ENCODE measurements around the gene ROR1. TPM values are rescaled to one million over a fixed set of nuclear protein-coding genes. Genes with fewer than 3 reads are reported as not detected.

ROR1 gene
- total RNA-seq, 2 donors from 2014 or later: 0.09 TPM; not detected in 1

DNA sequence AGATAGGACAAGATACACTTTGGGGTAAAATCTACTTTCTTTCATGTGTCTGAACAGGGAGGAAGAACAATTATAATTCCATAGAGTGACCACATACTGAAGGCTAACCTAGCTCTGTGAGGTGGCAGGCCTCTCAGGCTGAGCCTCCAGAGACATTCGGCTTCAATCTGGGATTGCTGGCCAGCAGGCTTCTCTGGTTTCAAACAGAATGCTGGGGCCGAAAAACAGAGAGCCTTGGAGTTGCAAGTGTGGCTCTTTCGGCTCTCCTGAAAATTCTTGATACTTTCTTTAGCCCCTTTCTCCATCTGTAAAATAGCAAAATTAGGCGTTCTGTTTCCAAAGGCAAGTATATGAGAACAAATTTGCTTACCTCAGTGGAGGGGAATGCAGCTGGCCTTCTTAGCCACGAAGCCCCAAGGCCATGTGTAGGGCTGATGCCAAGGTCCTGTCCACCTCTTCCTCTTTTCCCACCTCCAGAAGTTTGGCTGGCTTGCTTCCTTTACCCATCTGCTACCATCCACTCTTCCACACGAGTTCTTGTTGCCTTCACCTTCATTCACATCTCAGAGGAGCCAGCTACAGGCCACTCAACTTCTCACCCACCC is 399.6 kb downstream of the ROR1 start:
- no peak for ATAC-seq (replicated peaks)
- no peak overlapping the region for H3K4me3 Mint-ChIP-seq
- H3K4me1 Mint-ChIP-seq: no peaks in the 10 kb centered on the region
- no peaks in the 10 kb centered on the region for H3K36me3 Mint-ChIP-seq (ENCODE audit: low read depth)
- no peak overlapping the region for H3K27ac Mint-ChIP-seq
- no peaks in the 10 kb centered on the region for H3K9me3 Mint-ChIP-seq
- peaks cover 24% of the 10 kb centered on the region for H3K27me3 Mint-ChIP-seq

DNA sequence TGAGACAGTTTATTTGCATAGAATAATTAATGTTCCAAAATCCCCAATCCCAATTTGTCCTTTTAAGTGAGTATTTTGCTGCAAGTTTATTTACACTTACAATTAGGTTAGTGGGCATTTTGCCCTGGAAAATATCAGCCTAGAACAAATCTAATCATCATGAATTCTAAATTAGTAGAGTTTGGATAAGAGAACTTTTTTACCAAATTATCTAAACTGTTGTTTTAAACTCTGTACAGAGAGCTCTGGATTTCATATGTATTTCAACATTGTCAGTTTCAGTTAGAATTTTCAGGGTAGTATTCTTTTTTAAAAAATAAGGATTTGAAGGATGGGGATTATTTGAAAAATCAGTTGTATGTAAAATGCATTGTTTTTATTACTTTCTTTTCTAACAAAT is 401.8 kb downstream of the ROR1 start:
- no peaks in the 10 kb centered on the region for H3K36me3 Mint-ChIP-seq (ENCODE audit: low read depth)
- no peaks in the 10 kb centered on the region for H3K4me1 Mint-ChIP-seq
- H3K4me3 Mint-ChIP-seq: no peak overlapping the region
- peaks cover 23% of the 10 kb centered on the region for H3K27me3 Mint-ChIP-seq
- no peak for ATAC-seq (replicated peaks)
- H3K27ac Mint-ChIP-seq: no peak overlapping the region
- no peaks in the 10 kb centered on the region for H3K9me3 Mint-ChIP-seq

DNA sequence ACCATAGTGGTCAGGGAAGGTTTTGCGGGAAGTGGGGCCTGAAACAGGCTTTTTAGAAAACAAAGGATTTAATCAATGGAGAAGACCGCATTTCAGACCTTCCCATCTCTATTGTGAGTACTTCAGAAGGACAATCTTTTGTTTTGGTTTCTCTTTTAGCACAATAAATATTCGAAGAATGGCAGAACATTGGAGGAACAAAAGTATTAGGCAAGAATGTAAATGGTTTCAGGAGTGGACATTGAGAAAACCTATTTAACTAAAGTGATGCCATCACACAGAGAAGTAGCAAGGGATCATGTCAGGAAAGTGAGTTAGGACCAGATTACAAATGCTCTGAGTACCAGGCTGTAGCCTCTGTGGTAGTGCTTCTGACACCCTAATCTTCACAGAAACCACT is 402.8 kb downstream of the ROR1 start:
- Mint-ChIP-seq H3K4me3 (no peak overlapping the region), H3K27me3 (peaks cover 21% of the 10 kb centered on the region), H3K36me3 (ENCODE audit: low read depth) (no peaks in the 10 kb centered on the region), H3K9me3 (no peaks in the 10 kb centered on the region), H3K27ac (no peak overlapping the region), H3K4me1 (no peaks in the 10 kb centered on the region)
- no peak for ATAC-seq (replicated peaks)

GRCh38 chr1:64179588-64179987 is 405.8 kb downstream of the ROR1 start:
- Mint-ChIP-seq H3K27ac (no peak overlapping the region), H3K36me3 (ENCODE audit: low read depth) (no peaks in the 10 kb centered on the region), H3K4me1 (no peaks in the 10 kb centered on the region), H3K4me3 (no peak overlapping the region), H3K9me3 (no peaks in the 10 kb centered on the region), H3K27me3 (peaks cover 22% of the 10 kb centered on the region)
- no peak for ATAC-seq (replicated peaks)

- H3K27ac Mint-ChIP-seq: no peak overlapping the region
- no peaks in the 10 kb centered on the region for H3K36me3 Mint-ChIP-seq (ENCODE audit: low read depth)
- no peak for ATAC-seq (replicated peaks)
- H3K4me1 Mint-ChIP-seq: no peaks in the 10 kb centered on the region
- H3K9me3 Mint-ChIP-seq: no peaks in the 10 kb centered on the region
- peaks cover 19% of the 10 kb centered on the region for H3K27me3 Mint-ChIP-seq
- H3K4me3 Mint-ChIP-seq: no peak overlapping the region
These were observed 408.4 kb downstream of the ROR1 start for GRCh38 chr1:64182207-64182606.

GRCh38 chr1:64183395-64184002 is 409.7 kb downstream of the ROR1 start:
- Mint-ChIP-seq H3K36me3 (ENCODE audit: low read depth) (no peaks in the 10 kb centered on the region), H3K4me1 (no peaks in the 10 kb centered on the region), H3K9me3 (no peaks in the 10 kb centered on the region), H3K27ac (no peak overlapping the region), H3K27me3 (peaks cover 14% of the 10 kb centered on the region), H3K4me3 (no peak overlapping the region)
- no peak for ATAC-seq (replicated peaks)

DNA sequence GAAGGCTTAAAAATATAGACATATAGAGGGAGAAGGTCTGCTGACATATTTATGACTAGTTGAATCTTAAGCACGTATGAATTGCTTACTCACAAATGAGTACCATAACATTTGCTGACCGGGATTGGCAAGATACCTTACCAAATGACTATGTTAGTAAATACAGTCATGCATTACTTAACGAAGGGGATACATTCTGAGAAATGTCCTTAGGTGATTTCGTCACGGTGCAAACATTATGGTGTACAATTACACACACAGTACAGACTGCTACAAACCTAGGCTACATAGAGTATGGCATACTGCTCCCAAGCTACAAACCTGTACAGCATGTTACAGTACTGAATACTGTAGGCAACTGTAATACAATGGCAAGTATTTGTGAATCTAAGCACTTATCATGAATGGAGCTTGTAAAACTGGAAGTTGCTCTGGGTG is 410.2 kb downstream of the ROR1 start:
- ATAC-seq (replicated peaks): no peak
- no peak overlapping the region for H3K27ac Mint-ChIP-seq
- H3K4me1 Mint-ChIP-seq: no peaks in the 10 kb centered on the region
- H3K4me3 Mint-ChIP-seq: no peak overlapping the region
- no peaks in the 10 kb centered on the region for H3K9me3 Mint-ChIP-seq
- H3K27me3 Mint-ChIP-seq: peaks cover 10% of the 10 kb centered on the region
- no peaks in the 10 kb centered on the region for H3K36me3 Mint-ChIP-seq (ENCODE audit: low read depth)

DNA sequence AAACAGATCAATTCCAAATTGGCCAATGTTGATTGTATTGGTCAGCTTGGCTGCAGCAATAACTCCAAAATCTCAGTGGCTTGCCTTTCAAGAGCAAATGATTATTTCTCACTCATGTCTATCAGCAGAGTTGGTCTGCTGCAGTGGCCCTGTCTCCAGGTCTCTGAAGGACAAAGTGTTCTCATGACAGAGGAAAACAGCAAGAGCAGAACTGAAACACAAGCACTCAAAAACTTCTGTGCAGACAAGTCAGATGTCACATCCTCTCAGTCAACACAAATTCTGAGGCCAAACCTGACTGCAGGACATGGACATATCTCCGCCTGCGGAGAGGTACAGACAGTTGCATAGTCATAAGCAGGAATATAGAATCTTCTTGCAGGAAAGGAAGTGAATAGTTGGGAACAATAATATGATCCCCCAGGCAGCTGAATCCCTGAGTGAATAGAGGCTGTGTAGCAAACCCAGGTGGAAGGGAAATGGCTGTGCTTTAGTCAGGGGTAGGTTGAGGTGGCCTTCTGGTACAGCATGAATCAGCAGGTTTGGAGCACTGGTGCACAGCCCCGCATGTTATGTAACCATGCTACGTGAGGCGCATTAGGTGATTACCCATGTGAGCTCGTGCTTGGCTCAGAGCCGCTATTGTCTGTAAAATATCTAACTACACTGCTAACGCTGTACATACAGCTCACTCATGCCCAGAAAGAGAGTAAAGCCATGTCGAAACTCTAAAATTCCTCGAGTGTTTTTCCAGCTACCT is 412.5 kb downstream of the ROR1 start:
- H3K4me3 Mint-ChIP-seq: no peak overlapping the region
- no peak overlapping the region for H3K27ac Mint-ChIP-seq

DNA sequence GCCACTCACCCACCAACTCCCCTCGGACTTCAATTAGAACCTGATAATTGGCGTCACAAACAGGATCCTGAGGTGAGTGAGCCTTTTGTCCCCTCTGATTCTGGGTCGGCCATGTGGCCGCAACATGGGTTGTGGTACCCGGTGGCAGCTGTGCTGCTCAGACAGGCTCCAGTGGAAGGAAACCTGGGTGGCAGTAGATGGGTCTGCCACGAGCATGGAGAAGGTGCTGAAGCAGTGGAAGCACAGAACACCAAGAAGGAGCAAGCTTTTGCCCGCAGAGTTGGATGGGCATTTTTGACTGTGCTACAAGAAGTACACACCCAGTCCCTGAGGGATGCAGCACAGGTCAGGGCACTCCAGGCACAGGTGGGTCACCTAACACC is 413.1 kb downstream of the ROR1 start:
- no peak for ATAC-seq (replicated peaks)
- Mint-ChIP-seq H3K9me3 (no peaks in the 10 kb centered on the region), H3K4me3 (no peak overlapping the region), H3K4me1 (no peaks in the 10 kb centered on the region), H3K27ac (no peak overlapping the region), H3K27me3 (peaks cover 7% of the 10 kb centered on the region), H3K36me3 (ENCODE audit: low read depth) (no peaks in the 10 kb centered on the region)

More for the DNA sequence above, 412.5 kb downstream of the ROR1 start:
- Mint-ChIP-seq H3K9me3 (no peaks in the 10 kb centered on the region), H3K4me1 (no peaks in the 10 kb centered on the region), H3K36me3 (ENCODE audit: low read depth) (no peaks in the 10 kb centered on the region), H3K27me3 (peaks cover 7% of the 10 kb centered on the region)
- no peak for ATAC-seq (replicated peaks)

- no peak for ATAC-seq (replicated peaks)
- Mint-ChIP-seq H3K4me3 (no peak overlapping the region), H3K27ac (no peak overlapping the region), H3K36me3 (ENCODE audit: low read depth) (no peaks in the 10 kb centered on the region), H3K4me1 (no peaks in the 10 kb centered on the region), H3K27me3 (no peaks in the 10 kb centered on the region), H3K9me3 (no peaks in the 10 kb centered on the region)
These were observed 413.8 kb downstream of the ROR1 start for GRCh38 chr1:64187646-64188045.

GRCh38 chr1:64192290-64192689 is 418.5 kb downstream of the ROR1 start:
- Mint-ChIP-seq H3K27me3 (no peaks in the 10 kb centered on the region), H3K27ac (no peak overlapping the region), H3K4me3 (no peak overlapping the region), H3K36me3 (ENCODE audit: low read depth) (no peaks in the 10 kb centered on the region), H3K9me3 (no peaks in the 10 kb centered on the region), H3K4me1 (no peaks in the 10 kb centered on the region)
- no peak for ATAC-seq (replicated peaks)

GRCh38 chr1:64194168-64195080 is 420.6 kb downstream of the ROR1 start:
- Mint-ChIP-seq H3K36me3 (ENCODE audit: low read depth) (no peaks in the 10 kb centered on the region), H3K4me1 (peaks cover 5% of the 10 kb centered on the region), H3K4me3 (no peak overlapping the region), H3K27me3 (no peaks in the 10 kb centered on the region), H3K27ac (no peak overlapping the region), H3K9me3 (no peaks in the 10 kb centered on the region)
- no peak for ATAC-seq (replicated peaks)

DNA sequence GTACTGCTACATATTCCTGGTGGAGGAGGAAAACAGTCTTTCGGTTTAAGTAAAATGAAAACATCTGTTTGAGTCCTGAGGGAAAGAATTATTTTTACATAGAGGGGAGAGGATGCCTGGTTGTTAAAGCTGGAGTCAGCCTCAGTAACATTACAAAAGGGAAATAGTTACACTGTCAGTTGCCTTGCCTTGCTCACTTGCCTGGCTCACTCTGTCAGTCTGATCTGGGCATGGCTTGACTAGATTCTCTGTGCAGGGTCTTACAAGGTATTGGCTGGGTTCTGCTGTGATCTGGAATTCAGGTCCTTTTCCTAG is 421.2 kb downstream of the ROR1 start:
- Mint-ChIP-seq H3K9me3 (no peaks in the 10 kb centered on the region), H3K4me1 (peaks cover 5% of the 10 kb centered on the region), H3K36me3 (ENCODE audit: low read depth) (no peaks in the 10 kb centered on the region), H3K27me3 (no peaks in the 10 kb centered on the region), H3K27ac (no peak overlapping the region), H3K4me3 (no peak overlapping the region)
- no peak for ATAC-seq (replicated peaks)

DNA sequence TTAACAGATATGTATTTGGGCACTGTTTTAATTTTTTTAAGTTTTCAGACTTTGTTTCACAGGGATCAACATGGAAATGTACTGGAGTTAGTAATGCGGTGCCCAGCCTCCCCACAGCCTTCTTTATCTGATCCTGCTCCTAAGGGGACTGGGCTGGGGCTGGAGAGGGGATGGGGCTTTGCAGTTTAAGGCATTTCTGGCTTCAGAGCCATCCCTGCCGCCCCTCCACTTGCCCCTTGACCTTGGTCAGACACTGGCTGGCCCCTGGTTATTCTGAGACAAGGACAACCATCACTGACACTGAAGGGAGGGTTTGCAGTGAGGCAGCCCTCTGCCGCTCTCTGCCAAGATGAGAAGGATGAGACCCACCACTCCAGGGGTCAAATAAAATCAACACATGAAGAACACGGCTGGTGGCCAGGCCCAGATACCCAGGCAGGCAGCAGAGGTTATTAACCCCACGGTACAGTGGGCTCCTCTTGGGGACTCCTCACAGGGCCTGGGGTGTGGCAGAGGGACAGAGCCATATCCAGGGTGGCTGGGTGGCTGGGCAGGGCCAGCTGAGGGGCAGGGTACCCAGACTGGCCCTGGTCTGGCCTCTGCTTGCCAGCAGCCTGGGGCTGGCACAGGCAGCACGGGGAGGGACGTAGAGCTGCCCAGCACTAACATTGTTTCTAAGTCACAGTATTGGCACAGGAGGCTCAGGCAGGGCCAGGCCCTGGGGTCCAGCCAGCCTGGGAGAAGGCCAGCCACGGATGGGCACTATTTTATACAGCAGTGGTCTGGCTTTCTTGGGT is 422.5 kb downstream of the ROR1 start:
- H3K4me3 Mint-ChIP-seq: no peak overlapping the region
- no peaks in the 10 kb centered on the region for H3K9me3 Mint-ChIP-seq
- peaks cover 5% of the 10 kb centered on the region for H3K4me1 Mint-ChIP-seq
- no peaks in the 10 kb centered on the region for H3K27me3 Mint-ChIP-seq
- no peak for ATAC-seq (replicated peaks)
- H3K27ac Mint-ChIP-seq: no peak overlapping the region
- H3K36me3 Mint-ChIP-seq (ENCODE audit: low read depth): no peaks in the 10 kb centered on the region
